Tibial nerve (tissue), 4 donors: ENCODE measurements around the gene CLN6. TPM values are rescaled to one million over a fixed set of nuclear protein-coding genes. Genes with fewer than 3 reads are reported as not detected.

ENCODE experiments used
- DNase-seq, 2 donors: peaks; one replicate each; pipeline ENCODE4 v3.0.0-alpha.2; 2019; ENCODE audit warnings: low spot score in 2 of 2
- H3K27ac ChIP-seq, 4 donors: fragments of 200-600 bp; sonication (generic) in 3 of 4; one replicate each; pipeline ENCODE4 v1.5.1; 2017 to 2019; ENCODE audit warnings: mild to moderate bottlenecking in 1 of 4
- H3K27me3 ChIP-seq, 2 donors: fragments of 200-600 bp; sonication (generic) in 1 of 2; one replicate each; pipeline versions ENCODE4 v1.5.1 to v1.6.0; 2017 to 2019
- H3K36me3 ChIP-seq, 3 donors: fragments of 200-600 bp; sonication (generic); one replicate each; pipeline ENCODE4 v1.5.1; 2018 to 2019
- H3K4me1 ChIP-seq, 4 donors: fragments of 200-600 bp; sonication (generic) in 3 of 4; one replicate each; pipeline ENCODE4 v1.5.1; 2017 to 2019
- H3K4me3 ChIP-seq, 4 donors: fragments of 200-600 bp; sonication (generic) in 3 of 4; one replicate each; pipeline ENCODE4 v1.5.1; 2017 to 2019; ENCODE audit warnings: mild to moderate bottlenecking in 1 of 4, moderate library complexity in 1 of 4
- H3K9me3 ChIP-seq, 4 donors: fragments of 200-600 bp; sonication (generic) in 3 of 4; one replicate each; pipeline ENCODE4 v1.5.1; 2017 to 2019
- CTCF ChIP-seq, 5 experiments: fragments of 200-600 bp in 3 of 5; fragments of 450-650 bp in 2 of 5; sonication (generic) in 3 of 5; IDR thresholded peaks; one replicate each; pipeline ENCODE4 v1.5.1; 2016 to 2019; ENCODE audit warnings: antibody characterized with exemption in 5 of 5, mild to moderate bottlenecking in 3 of 5, moderate library complexity in 2 of 5
- EP300 ChIP-seq, 2 donors: sonication (generic); formaldehyde crosslinking; IDR thresholded peaks; one replicate each; pipeline ENCODE4 v1.6.1; 2017; ENCODE audit warnings: antibody characterized with exemption in 2 of 2, mild to moderate bottlenecking in 1 of 2
- POLR2A ChIP-seq, 2 donors: fragments of 450-650 bp; IDR thresholded peaks; one replicate each; pipeline ENCODE4 v1.6.1; 2017; ENCODE audit warnings: antibody characterized with exemption in 2 of 2, mild to moderate bottlenecking in 2 of 2, moderate library complexity in 2 of 2
- WGBS, 2 donors: methylation state at CpG; one replicate each; pipeline ENCODE4 v1.1.5; 2018; 5-methylcytosine and 5-hydroxymethylcytosine counted together
- total RNA-seq, 4 donors: library from RNA; depleted of rRNA; stranded (reverse); fragments of >200 nt; gene quantifications; one replicate each; pipeline ENCODE4 v1.1.0, GENCODE V29; 2016

The CLN6 gene
- total RNA-seq, 4 donors from 2014 or later = 10.0 to 28.8 (median 16.3) TPM

DNA sequence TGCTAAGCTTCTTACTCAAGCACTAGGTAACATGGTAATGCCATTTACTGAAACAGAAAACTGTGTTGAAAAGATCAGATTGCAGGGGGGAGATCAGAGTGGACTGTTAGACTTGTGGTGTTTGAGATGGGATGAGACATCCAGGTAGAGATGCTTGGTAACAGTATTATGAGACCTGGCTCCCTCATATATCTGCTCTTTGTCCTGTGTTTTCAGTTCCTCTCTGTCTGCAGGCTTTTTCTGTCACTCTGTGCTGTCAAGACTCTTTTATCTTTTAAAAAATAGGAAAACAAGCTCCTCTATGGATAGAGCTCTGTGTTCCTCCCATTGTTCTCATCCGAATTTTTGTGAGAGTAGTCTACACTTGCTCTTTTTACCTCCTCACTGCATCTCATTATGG, 72.5 kb downstream of the CLN6 start:
- Histone ChIP-seq H3K4me3 (no peak overlapping the region), H3K9me3 (no peaks in the 10 kb centered on the region), H3K27me3 (no peaks in the 10 kb centered on the region), H3K36me3 (peaks cover 0 to 50% (median 0%) of the 10 kb centered on the region in 3 donors), H3K27ac (peak overlapping the region in 1 of 4 donors; percentile 25), H3K4me1 (peaks cover 0 to 20% (median 0%) of the 10 kb centered on the region in 4 donors)
- TF ChIP-seq EP300 (IDR thresholded peaks at IDR 0.05) (no peak), POLR2A (IDR thresholded peaks at IDR 0.05) (no peak), CTCF (IDR thresholded peaks at IDR 0.05) (no peak)
- DNase-seq = no peak
- WGBS, 2 donors = 48 to 53% methylated on average over 1 of the region's 1 CpG

Other genes with a start within 250 kb of the CLN6 start
- 100 to 1,000 TPM in 1 of 4 donors, 10 to 100 TPM in 3; 61.8 to 106 (median 86.3) TPM for gene PIAS1, start 175.4 kb downstream of the CLN6 start, total RNA-seq
- gene CALML4, start 24.4 kb downstream of the CLN6 start, total RNA-seq = 10 to 100 TPM in 3 of 4 donors, 1 to 10 TPM in 1; 7.5 to 27.1 (median 13.6) TPM
- gene FEM1B, start 48.0 kb upstream of the CLN6 start, total RNA-seq = 10 to 100 TPM; 39.0 to 47.6 (median 39.9) TPM
- 10 to 100 TPM in 1 of 4 donors, 1 to 10 TPM in 3; 2.7 to 12.1 (median 6.9) TPM for gene ITGA11, start 202.4 kb upstream of the CLN6 start, total RNA-seq